Measurements from ENCODE around the gene MAML2. TPM values are rescaled to one million over a fixed set of nuclear protein-coding genes. Genes with fewer than 3 reads are reported as not detected.

Gene MAML2
- total and polyA plus RNA-seq, 4 donors: 0.56 to 2.1 (median 1.4) TPM

DNA sequence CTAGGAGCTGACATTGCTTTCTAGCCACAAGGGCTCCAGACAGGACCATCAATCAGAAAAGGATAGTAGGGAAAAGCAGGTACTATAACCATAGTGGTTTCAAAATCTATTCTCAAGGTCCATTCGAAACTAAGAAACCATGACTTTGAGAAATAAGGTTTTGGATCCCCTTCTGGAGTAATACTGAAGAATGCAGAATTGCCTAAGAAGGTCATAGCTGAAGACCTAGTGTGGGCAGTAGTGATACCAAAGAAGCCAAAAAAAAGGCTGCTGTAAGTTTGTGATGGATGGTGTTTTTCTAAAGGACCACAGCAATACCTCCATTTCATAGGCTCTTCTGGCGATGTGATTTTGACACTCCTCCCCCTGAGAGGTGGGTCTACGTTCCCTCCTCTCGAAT, 163.1 kb downstream of the MAML2 start:
- Histone ChIP-seq H3K27me3 (ENCODE audit: control insufficient read depth in 4 of 4, insufficient read depth in 4 of 4, low read length in 3 of 4) (no peaks in the 10 kb centered on the region), H3K9me3 (ENCODE audit: control insufficient read depth in 4 of 4, low read length in 3 of 4) (no peaks in the 10 kb centered on the region), H3K4me3 (ENCODE audit: low read depth in 1 of 3, low read length in 3 of 3) (no peak overlapping the region), H3K36me3 (ENCODE audit: control insufficient read depth in 4 of 4, insufficient read depth in 3 of 4, low read depth in 1 of 4, low read length in 3 of 4) (no peaks in the 10 kb centered on the region), H3K9ac (ENCODE audit: low read depth in 1 of 2, low read length in 2 of 2) (no peak overlapping the region), H3K4me1 (ENCODE audit: control insufficient read depth in 4 of 4, insufficient read depth in 4 of 4, low read length in 3 of 4) (no peaks in the 10 kb centered on the region), H3K27ac (ENCODE audit: low read depth in 1 of 2, low read length in 2 of 2) (no peak overlapping the region)
- DNase-seq (ENCODE audit: low spot score): no peak
- TF ChIP-seq, protein P1, sequence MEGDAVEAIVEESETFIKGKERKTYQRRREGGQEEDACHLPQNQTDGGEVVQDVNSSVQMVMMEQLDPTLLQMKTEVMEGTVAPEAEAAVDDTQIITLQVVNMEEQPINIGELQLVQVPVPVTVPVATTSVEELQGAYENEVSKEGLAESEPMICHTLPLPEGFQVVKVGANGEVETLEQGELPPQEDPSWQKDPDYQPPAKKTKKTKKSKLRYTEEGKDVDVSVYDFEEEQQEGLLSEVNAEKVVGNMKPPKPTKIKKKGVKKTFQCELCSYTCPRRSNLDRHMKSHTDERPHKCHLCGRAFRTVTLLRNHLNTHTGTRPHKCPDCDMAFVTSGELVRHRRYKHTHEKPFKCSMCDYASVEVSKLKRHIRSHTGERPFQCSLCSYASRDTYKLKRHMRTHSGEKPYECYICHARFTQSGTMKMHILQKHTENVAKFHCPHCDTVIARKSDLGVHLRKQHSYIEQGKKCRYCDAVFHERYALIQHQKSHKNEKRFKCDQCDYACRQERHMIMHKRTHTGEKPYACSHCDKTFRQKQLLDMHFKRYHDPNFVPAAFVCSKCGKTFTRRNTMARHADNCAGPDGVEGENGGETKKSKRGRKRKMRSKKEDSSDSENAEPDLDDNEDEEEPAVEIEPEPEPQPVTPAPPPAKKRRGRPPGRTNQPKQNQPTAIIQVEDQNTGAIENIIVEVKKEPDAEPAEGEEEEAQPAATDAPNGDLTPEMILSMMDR (IDR thresholded peaks at IDR 0.05; ENCODE audit: low read depth, low read length, missing input control): no peak
- TF ChIP-seq HNF4A (conservative IDR thresholded peaks at IDR 0.05) (no peak), EGR1 (IDR thresholded peaks at IDR 0.05; ENCODE audit: low read depth in 2 of 2) (no peak)
- TF ChIP-seq, protein P2, sequence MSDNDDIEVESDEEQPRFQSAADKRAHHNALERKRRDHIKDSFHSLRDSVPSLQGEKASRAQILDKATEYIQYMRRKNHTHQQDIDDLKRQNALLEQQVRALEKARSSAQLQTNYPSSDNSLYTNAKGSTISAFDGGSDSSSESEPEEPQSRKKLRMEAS (IDR thresholded peaks at IDR 0.05): no peak
- WGBS: 86% methylated on average over 4 of the region's 4 CpGs

DNA sequence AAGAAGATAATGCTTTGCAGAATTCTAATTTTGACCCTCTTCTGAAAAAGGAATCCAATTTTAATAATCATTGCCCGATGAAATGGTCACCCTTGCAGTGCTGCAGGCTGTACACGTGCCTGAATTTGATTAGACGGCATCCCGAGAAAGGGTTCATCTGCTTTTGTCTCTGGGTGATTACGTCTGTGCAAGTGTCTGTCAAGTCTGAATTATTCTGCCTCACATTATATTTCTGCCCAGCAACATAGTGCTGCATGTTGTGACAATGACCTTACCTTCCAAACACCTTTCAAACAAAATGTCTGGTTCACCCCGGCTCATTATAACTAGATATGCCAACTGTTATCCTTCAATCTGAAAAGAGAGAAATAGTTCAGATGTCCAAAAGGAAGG, 164.1 kb downstream of the MAML2 start:
- Histone ChIP-seq H3K27me3 (ENCODE audit: control insufficient read depth in 4 of 4, insufficient read depth in 4 of 4, low read length in 3 of 4) (no peaks in the 10 kb centered on the region), H3K4me1 (ENCODE audit: control insufficient read depth in 4 of 4, insufficient read depth in 4 of 4, low read length in 3 of 4) (no peaks in the 10 kb centered on the region), H3K36me3 (ENCODE audit: control insufficient read depth in 4 of 4, insufficient read depth in 3 of 4, low read depth in 1 of 4, low read length in 3 of 4) (no peaks in the 10 kb centered on the region), H3K9me3 (ENCODE audit: control insufficient read depth in 4 of 4, low read length in 3 of 4) (no peaks in the 10 kb centered on the region), H3K4me3 (ENCODE audit: low read depth in 1 of 3, low read length in 3 of 3) (no peak overlapping the region), H3K9ac (ENCODE audit: low read depth in 1 of 2, low read length in 2 of 2) (no peak overlapping the region), H3K27ac (ENCODE audit: low read depth in 1 of 2, low read length in 2 of 2) (no peak overlapping the region)
- no peak for DNase-seq (ENCODE audit: low spot score)
- 82% methylated on average over 6 of the region's 6 CpGs for WGBS
- TF ChIP-seq FOXA2 (IDR thresholded peaks at IDR 0.05): no peak
- TF ChIP-seq, protein P3, sequence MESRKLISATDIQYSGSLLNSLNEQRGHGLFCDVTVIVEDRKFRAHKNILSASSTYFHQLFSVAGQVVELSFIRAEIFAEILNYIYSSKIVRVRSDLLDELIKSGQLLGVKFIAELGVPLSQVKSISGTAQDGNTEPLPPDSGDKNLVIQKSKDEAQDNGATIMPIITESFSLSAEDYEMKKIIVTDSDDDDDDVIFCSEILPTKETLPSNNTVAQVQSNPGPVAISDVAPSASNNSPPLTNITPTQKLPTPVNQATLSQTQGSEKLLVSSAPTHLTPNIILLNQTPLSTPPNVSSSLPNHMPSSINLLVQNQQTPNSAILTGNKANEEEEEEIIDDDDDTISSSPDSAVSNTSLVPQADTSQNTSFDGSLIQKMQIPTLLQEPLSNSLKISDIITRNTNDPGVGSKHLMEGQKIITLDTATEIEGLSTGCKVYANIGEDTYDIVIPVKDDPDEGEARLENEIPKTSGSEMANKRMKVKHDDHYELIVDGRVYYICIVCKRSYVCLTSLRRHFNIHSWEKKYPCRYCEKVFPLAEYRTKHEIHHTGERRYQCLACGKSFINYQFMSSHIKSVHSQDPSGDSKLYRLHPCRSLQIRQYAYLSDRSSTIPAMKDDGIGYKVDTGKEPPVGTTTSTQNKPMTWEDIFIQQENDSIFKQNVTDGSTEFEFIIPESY (IDR thresholded peaks at IDR 0.05): no peak
- TF ChIP-seq SP1 (IDR thresholded peaks at IDR 0.05): no peak
- TF ChIP-seq FOXA1 (IDR thresholded peaks at IDR 0.05): no peak
- no peak for TF ChIP-seq YY1 (IDR thresholded peaks at IDR 0.05)
- TF ChIP-seq, protein P4, sequence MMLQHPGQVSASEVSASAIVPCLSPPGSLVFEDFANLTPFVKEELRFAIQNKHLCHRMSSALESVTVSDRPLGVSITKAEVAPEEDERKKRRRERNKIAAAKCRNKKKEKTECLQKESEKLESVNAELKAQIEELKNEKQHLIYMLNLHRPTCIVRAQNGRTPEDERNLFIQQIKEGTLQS (IDR thresholded peaks at IDR 0.05): no peak
- TF ChIP-seq, protein P5, sequence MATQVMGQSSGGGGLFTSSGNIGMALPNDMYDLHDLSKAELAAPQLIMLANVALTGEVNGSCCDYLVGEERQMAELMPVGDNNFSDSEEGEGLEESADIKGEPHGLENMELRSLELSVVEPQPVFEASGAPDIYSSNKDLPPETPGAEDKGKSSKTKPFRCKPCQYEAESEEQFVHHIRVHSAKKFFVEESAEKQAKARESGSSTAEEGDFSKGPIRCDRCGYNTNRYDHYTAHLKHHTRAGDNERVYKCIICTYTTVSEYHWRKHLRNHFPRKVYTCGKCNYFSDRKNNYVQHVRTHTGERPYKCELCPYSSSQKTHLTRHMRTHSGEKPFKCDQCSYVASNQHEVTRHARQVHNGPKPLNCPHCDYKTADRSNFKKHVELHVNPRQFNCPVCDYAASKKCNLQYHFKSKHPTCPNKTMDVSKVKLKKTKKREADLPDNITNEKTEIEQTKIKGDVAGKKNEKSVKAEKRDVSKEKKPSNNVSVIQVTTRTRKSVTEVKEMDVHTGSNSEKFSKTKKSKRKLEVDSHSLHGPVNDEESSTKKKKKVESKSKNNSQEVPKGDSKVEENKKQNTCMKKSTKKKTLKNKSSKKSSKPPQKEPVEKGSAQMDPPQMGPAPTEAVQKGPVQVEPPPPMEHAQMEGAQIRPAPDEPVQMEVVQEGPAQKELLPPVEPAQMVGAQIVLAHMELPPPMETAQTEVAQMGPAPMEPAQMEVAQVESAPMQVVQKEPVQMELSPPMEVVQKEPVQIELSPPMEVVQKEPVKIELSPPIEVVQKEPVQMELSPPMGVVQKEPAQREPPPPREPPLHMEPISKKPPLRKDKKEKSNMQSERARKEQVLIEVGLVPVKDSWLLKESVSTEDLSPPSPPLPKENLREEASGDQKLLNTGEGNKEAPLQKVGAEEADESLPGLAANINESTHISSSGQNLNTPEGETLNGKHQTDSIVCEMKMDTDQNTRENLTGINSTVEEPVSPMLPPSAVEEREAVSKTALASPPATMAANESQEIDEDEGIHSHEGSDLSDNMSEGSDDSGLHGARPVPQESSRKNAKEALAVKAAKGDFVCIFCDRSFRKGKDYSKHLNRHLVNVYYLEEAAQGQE (IDR thresholded peaks at IDR 0.05): no peak
- TF ChIP-seq GABPA (IDR thresholded peaks at IDR 0.05 in 1 of 2, conservative IDR thresholded peaks at IDR 0.05 in 1 of 2): no peak
- no peak for TF ChIP-seq RAD21 (IDR thresholded peaks at IDR 0.05)
- TF ChIP-seq, protein P1 (IDR thresholded peaks at IDR 0.05; ENCODE audit: low read depth, low read length, missing input control): no peak
- TF ChIP-seq TAF1 (conservative IDR thresholded peaks at IDR 0.05): no peak
- TF ChIP-seq JUND (IDR thresholded peaks at IDR 0.05): no peak

Data from liver (tissue), 9 donors.